ENCODE measurements around the gene KMT2E. TPM values are rescaled to one million over a fixed set of nuclear protein-coding genes. Genes with fewer than 3 reads are reported as not detected.

KMT2E gene
- total and polyA plus RNA-seq, 7 donors: 6.2 to 40.9 (median 24.0) TPM

GRCh38 chr7:105130580-105130979 is 116.6 kb downstream of the KMT2E start:
- intact Hi-C loops (cut with DNase I): loop anchor here in 1 of 2 donors (10.0 kb wide), 1 partner anchor 364 kb away; no protein-coding TSS in a partner anchor
- 65 to 81% (median 76%) methylated on average over 2 of the region's 2 CpGs for WGBS, 3 donors
- Histone ChIP-seq H3K4me1 (peaks cover 22% of the 10 kb centered on the region), H3K27me3 (ENCODE audit: insufficient read depth in 3 of 3, low read length in 2 of 3) (no peaks in the 10 kb centered on the region), H3K9me3 (no peaks in the 10 kb centered on the region), H3K36me3 (ENCODE audit: insufficient read depth in 1 of 2, low read depth in 1 of 2) (peaks cover 1 to 29% of the 10 kb centered on the region in 2 donors), H3K4me3 (no peak overlapping the region), H3K27ac (no peak overlapping the region)
- TF ChIP-seq CTCF (IDR thresholded peaks at IDR 0.05): no peak
- no peak for ATAC-seq
- DNase-seq: no peak

- no peak for TF ChIP-seq CTCF (IDR thresholded peaks at IDR 0.05)
- intact Hi-C loops (cut with DNase I): loop anchor here in 1 of 2 donors (10.0 kb wide), 1 partner anchor 364 kb away; no protein-coding TSS in a partner anchor
- Histone ChIP-seq H3K27ac (no peak overlapping the region), H3K4me3 (no peak overlapping the region), H3K9me3 (no peaks in the 10 kb centered on the region), H3K4me1 (peaks cover 23% of the 10 kb centered on the region), H3K27me3 (ENCODE audit: insufficient read depth in 3 of 3, low read length in 2 of 3) (no peaks in the 10 kb centered on the region), H3K36me3 (ENCODE audit: insufficient read depth in 1 of 2, low read depth in 1 of 2) (peaks cover 0 to 23% of the 10 kb centered on the region in 2 donors)
- no peak for DNase-seq
- WGBS, 3 donors: 84 to 85% (median 85%) methylated on average over 12 of the region's 12 CpGs
- no peak for ATAC-seq
Measured at GRCh38 chr7:105131033-105131656, 117.1 kb downstream of the KMT2E start.

GRCh38 chr7:105131890-105132289 is 117.9 kb downstream of the KMT2E start:
- TF ChIP-seq CTCF (IDR thresholded peaks at IDR 0.05): no peak
- DNase-seq (no peak), ATAC-seq (no peak)
- WGBS, 3 donors: 87 to 89% (median 89%) methylated on average over 7 of the region's 7 CpGs
- Histone ChIP-seq H3K9me3 (no peaks in the 10 kb centered on the region), H3K4me1 (peaks cover 25% of the 10 kb centered on the region), H3K36me3 (ENCODE audit: insufficient read depth in 1 of 2, low read depth in 1 of 2) (peaks cover 0 to 21% of the 10 kb centered on the region in 2 donors), H3K27me3 (ENCODE audit: insufficient read depth in 3 of 3, low read length in 2 of 3) (no peaks in the 10 kb centered on the region), H3K27ac (no peak overlapping the region), H3K4me3 (no peak overlapping the region)
- intact Hi-C loops (cut with DNase I): loop anchor here in 1 of 2 donors (10.0 kb wide), 1 partner anchor 363 kb away; no protein-coding TSS in a partner anchor

GRCh38 chr7:105132335-105132734 is 118.3 kb downstream of the KMT2E start:
- intact Hi-C loops (cut with DNase I): loop anchor here in 1 of 2 donors (10.0 kb wide), 1 partner anchor 362 kb away; no protein-coding TSS in a partner anchor
- 88 to 93% (median 91%) methylated on average over 5 of the region's 5 CpGs for WGBS, 3 donors

More at GRCh38 chr7:105132335-105132734, 118.3 kb downstream of the KMT2E start:
- no peaks in the 10 kb centered on the region for H3K27me3 ChIP-seq (ENCODE audit: insufficient read depth in 3 of 3, low read length in 2 of 3)
- DNase-seq: no peak
- H3K4me3 ChIP-seq: no peak overlapping the region
- no peak for ATAC-seq
- H3K9me3 ChIP-seq: no peaks in the 10 kb centered on the region
- H3K36me3 ChIP-seq (ENCODE audit: insufficient read depth in 1 of 2, low read depth in 1 of 2): peaks cover 0 to 21% of the 10 kb centered on the region in 2 donors
- no peak for TF ChIP-seq CTCF (IDR thresholded peaks at IDR 0.05)
- peaks cover 20% of the 10 kb centered on the region for H3K4me1 ChIP-seq
- no peak overlapping the region for H3K27ac ChIP-seq
